ENCODE data around the gene GRIK4.
A peak's percentile ranks its signal among the peaks of the same experiment; 100 is the strongest.
"Not testable (repeated sequence)": the region's sequence is repeated elsewhere in the genome, so short reads cannot be mapped to it uniquely, and the experiment has no call there.

GRIK4 gene

GRCh38 chr11:120511116-120511819 is at the start of gene GRIK4:
TSS of gene GRIK4 (plus strand) at chr11:120511748. CDS start at chr11:120660319, 148,571 bp downstream.
- peak; percentile 69 to 71 for DNase-seq (ENCODE audit: low read depth in 2 of 2)

DNA sequence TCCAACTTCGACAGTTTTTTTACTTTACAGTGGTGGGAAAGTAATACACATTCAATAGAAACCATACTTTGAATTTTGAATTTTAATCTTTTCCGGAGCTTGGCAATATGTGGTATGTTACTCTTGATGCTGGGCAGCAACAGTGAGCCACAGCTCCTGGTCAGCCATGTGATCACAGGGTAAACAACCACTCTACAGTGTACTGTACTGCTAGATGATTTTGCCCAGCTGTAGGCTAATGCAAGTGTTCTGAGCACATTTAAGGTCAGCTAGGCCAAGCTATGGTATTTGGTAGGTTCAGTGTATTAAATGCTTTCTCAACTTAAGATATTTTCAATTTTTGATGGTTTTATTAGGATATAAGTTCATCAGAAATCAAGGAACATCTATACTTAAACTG is 48.7 kb upstream of the GRIK4 start:
- no peak for DNase-seq (ENCODE audit: low read depth in 2 of 2)

GRCh38 chr11:120465921-120466534 is 45.5 kb upstream of the GRIK4 start:
- no peak for DNase-seq (ENCODE audit: low read depth in 2 of 2)

DNA sequence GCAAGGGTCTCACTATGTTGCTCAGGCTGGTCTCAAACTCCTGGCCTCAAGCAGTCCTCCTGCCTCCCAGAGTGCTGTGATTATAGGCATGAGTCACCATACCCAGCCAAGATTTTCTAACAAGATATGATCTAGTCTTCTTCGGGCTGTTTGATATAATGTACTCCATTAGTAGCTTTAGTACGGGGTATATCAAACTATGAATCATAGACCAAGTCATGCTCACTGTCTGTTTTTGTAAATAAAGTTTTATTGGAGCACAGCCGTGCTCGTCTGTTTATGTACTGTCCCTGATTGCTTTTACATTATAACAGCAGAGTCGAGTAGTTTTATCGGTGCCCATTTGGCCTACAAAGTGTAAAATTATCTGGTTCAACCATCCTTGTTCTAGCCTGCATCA is 43.9 kb upstream of the GRIK4 start:
- DNase-seq (ENCODE audit: low read depth in 2 of 2), result no peak

DNA sequence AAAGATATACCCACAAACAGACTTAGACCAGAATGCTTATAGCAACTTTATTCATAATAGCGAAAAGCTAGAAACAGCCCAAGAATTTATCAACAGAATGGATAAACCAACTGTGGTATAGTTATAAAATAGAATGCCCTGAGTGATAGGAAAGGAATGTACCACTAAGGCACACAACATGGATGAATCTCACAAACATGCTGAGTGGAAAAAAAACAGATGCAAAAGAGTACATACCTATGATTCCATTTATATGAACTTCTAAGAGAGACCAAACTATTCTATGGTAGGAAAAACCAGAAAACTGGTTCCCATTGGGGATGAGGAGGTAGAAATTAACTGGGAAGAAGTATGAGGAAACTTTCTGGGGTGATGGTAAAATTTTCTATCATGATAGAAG is 40.4 kb upstream of the GRIK4 start:
- DNase-seq (ENCODE audit: low read depth in 2 of 2), result no peak

GRCh38 chr11:120471994-120472393 is 39.6 kb upstream of the GRIK4 start:
- no peak for DNase-seq (ENCODE audit: low read depth in 2 of 2)

GRCh38 chr11:120473503-120473902 is 38.0 kb upstream of the GRIK4 start:
- no peak for DNase-seq (ENCODE audit: low read depth in 2 of 2)

GRCh38 chr11:120482149-120482548 is 29.4 kb upstream of the GRIK4 start:
- DNase-seq (ENCODE audit: low read depth in 2 of 2), result no peak

DNA sequence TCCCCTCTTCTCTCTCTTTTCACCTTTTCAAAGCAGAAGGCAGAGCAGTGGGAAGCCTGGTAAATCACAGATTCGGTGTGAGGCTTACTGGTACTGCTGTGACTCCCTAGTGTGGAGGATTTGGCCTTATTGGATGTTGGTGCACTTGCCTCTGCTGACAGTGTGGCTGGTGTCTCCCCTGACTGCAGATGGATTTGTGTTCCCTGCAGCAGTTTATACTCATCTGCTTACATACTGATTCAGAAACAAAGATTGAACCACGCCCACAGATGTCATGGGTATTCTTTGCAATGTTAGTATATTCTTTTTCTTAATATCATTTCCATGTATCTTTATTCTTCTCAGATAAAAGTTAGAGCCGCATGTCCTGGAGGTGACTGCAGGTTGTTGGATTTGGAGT is 26.8 kb upstream of the GRIK4 start:
- DNase-seq (ENCODE audit: low read depth in 2 of 2), result no peak

DNA sequence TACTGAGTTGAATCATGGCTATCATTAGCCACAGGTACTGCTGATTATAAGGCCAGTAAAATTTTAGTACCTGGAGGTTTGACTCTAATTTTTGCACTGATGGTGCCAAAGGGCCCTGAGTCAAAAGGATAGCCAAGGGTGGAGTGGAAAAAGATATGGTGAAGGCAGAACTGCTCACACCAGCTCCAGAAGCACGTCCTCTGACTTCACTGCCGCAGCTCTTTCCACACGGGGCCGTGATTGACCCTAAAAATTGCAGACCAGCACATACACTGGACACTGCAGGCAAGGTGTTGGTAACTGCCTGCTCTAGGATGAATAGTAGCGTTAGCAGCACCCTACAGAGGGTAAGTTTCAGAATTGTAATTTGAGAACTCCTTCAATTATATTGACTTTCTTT is 25.4 kb upstream of the GRIK4 start:
- DNase-seq (ENCODE audit: low read depth in 2 of 2), result no peak

DNA sequence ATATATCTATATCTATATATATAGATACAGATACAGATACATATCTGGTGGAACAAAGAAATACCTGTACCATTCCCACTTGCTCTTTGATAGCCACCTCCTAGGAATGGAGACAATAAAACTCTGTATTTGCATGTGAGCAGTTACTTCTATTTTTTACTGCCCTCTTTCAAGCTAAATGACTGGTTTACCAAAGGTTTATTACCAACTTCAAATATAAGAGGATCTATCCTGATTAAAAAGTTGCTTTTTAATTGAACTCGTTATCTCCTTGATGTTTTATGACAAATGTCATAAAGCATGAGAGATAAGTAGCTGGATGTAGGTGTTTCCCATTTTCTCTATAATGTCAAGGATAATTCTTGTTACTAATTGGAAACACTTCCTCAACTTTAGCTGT is 21.7 kb upstream of the GRIK4 start:
- DNase-seq (ENCODE audit: low read depth in 2 of 2), result no peak

- DNase-seq (ENCODE audit: low read depth in 2 of 2), result no peak
Observed at GRCh38 chr11:120492486-120492885, 19.1 kb upstream of the GRIK4 start.

- no peak for DNase-seq (ENCODE audit: low read depth in 2 of 2)
Observed at GRCh38 chr11:120494595-120494994, 17.0 kb upstream of the GRIK4 start.

GRCh38 chr11:120499088-120499487 is 12.5 kb upstream of the GRIK4 start:
- no peak for DNase-seq (ENCODE audit: low read depth in 2 of 2)

DNA sequence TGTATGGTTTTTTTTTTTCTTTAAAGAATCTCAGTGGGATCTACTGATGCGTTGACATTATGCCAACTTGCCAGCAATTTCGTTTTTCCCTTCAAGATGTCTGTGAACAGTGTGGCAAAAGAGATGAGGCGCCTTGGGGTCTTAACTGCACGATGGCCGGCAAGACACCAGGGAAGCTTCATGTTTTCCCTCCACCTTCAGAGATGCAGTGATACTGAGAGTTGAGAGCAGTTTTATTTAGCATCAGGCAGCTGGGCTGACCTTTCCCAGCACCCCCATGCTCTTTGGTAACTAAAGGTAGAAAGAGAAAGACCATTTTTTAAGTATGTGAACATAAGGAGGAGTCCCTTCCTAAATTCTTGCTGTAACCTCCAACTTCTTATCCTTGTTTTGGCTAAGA is 11.7 kb upstream of the GRIK4 start:
- no peak for DNase-seq (ENCODE audit: low read depth in 2 of 2)

GRCh38 chr11:120500414-120501071 is 11.0 kb upstream of the GRIK4 start:
- DNase-seq (ENCODE audit: low read depth in 2 of 2), result no peak

DNA sequence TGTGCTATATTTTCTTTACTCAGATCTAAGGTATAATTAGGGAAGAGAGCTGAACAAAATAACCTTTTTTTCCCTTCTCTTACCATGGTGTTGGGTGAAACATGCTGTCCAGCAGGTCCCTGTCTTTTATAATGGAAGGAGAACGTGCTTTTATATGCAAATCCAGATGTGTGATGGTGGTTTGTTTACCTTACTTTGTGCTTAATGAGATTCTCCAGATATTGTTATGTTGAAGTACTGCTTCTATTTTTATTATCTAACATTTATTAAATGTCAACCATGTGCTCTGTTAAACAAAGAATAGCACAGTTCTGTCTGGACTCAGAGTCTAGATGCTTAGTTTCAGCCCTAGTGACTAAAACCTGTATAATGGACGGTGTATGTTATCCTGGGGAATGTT is 10.1 kb upstream of the GRIK4 start:
- no peak for DNase-seq (ENCODE audit: low read depth in 2 of 2)

DNA sequence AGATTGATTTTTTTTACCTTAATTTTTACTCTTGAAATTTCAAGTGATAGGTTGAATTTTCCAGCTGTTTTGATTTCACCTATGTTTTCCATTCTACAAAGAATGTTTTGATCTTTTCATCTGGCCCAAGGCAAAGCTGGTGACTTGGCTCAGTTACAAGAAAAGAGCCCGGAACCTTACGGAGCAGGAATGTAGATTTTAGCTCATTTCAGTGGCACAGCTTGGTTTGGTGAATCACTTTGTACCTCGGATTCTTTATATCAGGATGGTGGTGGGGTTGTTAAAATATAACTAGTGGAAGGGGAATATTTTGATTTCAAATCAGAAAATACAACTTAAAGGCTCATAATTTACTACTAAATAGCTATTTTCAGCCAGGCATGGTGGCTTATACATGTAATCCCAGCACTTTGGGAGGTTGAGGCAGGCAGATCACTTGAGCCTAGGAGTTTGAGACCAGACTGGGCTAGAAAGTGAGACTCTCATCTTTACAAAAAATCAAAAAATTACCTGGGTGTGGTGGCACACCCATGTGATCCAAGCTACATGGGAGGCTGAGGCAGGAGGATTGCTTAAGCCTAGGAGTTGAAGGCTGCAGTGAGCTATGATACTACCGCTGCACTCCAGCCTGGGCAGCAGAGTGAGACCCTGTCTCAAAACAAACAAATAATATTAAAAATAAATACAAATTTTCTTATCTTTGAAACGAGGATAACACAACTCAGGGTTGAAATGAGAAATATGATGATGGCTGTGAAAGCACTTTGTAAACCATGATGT is 9.4 kb upstream of the GRIK4 start:
- DNase-seq (ENCODE audit: low read depth in 2 of 2), result no peak

DNA sequence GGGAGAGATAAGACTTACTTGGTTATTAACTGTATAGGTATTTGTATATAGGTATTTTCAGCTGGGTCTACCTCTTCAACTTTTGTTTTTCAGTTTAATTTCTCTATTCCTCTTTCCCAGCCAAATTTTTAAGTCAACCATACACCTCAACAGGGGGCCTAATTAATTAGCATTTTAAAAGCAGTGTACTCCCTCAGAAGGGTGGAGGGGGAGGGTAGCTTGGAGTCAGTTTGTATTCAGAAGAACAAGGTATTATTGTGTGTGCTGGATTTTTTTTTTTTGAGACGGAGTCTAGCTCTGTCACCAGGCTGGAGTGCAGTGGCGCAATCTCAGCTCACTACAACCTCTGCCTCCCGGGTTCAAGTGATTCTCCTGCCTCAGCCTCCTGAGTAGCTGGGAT is 8.0 kb upstream of the GRIK4 start:
- not testable (repeated sequence) for DNase-seq (ENCODE audit: low read depth in 2 of 2)

- no peak for DNase-seq (ENCODE audit: low read depth in 2 of 2)
Observed at GRCh38 chr11:120505801-120506425, 5.6 kb upstream of the GRIK4 start.

- no peak for DNase-seq (ENCODE audit: low read depth in 2 of 2)
Observed at GRCh38 chr11:120509346-120510053, 2.0 kb upstream of the GRIK4 start.

All from stimulated activated CD8-positive, alpha-beta memory T cell treated with anti-CD3 and anti-CD28 coated beads, Interleukin-2, amount 100 ng/mL, for 48 hours (primary cell).